NCI-H2107 treated with DMSO at 0.1 percent for 48 hours (cell line): ENCODE measurements around the gene SLC27A1.
"Not testable (repeated sequence)": the region's sequence is repeated elsewhere in the genome, so short reads cannot be mapped to it uniquely, and the experiment has no call there.

Experiments
- DNase-seq: peaks from one replicate; lab custom pipeline; 2025; ENCODE audit not compliant: unreplicated experiment; lab: John Stamatoyannopoulos, UW

Gene SLC27A1

GRCh38 chr19:17486545-17487240 is 16.4 kb downstream of the SLC27A1 start:
- no peak for DNase-seq

DNA sequence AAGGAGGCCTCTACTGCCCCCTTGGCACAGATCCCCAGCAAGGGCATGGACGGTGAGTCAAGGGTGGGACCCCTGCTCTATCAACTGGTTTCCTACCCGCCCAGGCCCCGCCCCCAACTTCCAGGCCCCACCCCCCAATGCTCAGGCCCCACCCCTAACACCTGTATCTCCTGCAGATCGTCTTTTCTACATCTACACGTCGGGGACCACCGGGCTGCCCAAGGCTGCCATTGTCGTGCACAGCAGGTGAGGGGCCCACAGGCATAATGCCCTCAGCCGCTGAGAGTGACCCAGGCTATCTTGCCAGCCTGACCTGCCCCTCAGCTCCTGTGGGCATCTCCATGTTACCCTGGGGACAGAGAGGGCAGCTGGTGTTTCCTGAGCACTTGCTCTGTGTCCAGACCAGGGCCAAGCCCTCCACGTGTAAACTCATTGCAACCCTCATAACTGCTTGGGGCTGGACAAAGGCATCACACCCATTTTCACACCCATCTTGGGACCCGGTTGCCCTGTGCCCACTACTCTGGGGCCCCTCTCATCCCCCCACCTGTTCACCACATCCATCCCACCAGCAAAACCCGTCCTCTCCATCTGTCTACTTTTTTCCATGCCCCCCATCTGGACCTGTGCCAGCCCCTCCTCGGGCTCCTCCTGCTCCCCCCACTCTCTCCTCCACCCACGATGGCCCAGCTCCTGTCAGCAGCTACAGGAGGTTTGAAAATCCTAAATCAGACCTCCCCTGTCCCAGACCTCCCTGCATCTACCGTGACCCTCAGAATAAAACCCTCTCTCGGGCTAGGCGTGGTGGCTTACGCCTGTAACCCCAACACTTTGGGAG is 17.2 kb downstream of the SLC27A1 start:
- no peak for DNase-seq

DNA sequence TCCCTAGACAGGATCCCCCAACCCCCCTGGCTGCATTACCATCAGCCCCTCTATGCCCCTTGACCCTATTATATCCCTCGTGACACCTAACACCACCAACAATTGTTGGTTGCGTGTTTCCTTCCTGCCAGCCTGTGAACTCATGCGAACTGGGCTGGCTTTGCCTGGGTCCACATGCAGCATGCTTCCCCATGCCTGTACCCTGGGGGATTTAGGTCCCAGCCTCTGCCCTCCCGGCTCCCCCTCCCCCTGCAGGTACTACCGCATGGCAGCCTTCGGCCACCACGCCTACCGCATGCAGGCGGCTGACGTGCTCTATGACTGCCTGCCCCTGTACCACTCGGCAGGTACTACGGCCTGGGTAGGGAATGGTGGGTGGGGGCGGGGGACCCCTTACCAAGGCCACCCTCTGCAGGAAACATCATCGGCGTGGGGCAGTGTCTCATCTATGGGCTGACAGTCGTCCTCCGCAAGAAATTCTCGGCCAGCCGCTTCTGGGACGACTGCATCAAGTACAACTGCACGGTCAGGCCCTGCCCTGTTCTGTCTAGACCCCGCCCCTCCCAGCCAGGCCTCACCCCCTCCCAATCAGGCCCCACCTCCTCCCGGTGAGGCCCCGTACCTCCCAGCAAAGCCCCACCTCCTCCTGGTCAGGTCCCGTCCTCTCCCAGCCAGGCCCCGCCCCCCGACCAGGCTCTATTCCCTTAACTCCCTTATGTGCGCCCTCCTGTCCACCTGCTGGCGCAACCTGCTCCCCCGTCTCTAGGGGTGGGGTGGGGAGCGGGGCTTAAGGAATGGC is 18.5 kb downstream of the SLC27A1 start:
- no peak for DNase-seq

- DNase-seq, result no peak
These were observed 19.2 kb downstream of the SLC27A1 start for GRCh38 chr19:17489392-17490030.

GRCh38 chr19:17490411-17490810 is 20.1 kb downstream of the SLC27A1 start:
- DNase-seq, result no peak

DNA sequence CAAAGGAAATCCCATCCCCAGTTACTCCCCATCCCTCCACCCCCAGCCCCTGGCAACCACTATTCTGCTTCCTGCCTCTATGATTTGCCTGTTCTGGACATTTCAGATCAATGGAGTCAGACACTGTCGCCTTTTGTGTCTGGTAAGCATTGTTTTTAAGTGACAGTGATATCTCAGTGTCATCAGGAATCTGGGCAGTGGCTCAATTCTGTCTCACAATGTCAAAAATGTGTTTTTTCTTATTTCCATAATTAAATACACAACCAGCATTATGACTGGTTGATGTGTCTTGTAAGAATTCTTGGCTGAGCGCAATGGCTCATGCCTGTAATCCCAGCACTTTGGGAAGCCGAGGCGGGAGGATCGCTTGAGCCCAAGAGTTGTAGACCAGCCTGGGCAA is 21.0 kb downstream of the SLC27A1 start:
- no peak for DNase-seq

DNA sequence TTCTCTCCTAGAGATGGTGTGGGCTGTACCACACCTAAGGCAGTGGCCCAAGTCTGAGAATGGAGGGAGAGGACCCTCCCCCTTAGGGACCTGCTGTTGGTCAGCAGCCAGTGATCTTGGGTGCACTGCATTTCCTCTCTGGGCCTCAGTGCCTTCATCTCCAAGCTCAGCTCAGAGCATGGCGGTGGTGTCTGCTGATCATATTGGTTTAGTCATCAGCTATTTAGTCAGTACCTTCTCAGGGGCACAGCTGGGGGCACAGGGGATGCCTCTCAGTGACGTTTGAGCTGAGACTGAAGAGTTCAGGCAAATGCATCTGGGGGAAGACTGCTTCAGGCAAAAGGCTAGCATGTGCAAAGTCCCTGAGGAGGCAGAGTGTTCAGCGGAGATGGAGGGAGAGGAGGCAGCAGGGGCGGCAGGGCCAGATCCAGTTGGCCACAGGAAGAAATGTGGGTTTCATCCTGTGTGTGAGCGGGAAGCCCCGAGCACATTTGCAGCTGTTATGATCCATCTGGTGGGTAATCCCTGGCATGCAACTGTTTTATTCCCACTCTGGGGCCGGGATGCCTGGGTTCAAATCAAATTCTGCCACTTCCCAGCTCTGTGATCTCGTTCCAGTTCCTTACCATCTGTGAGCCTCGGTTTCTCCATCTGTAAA is 25.4 kb downstream of the SLC27A1 start:
- no peak for DNase-seq

- no peak for DNase-seq
These were observed 26.1 kb downstream of the SLC27A1 start for GRCh38 chr19:17496337-17496997.

- DNase-seq, result no peak
These were observed 26.9 kb downstream of the SLC27A1 start for GRCh38 chr19:17497149-17497798.

DNA sequence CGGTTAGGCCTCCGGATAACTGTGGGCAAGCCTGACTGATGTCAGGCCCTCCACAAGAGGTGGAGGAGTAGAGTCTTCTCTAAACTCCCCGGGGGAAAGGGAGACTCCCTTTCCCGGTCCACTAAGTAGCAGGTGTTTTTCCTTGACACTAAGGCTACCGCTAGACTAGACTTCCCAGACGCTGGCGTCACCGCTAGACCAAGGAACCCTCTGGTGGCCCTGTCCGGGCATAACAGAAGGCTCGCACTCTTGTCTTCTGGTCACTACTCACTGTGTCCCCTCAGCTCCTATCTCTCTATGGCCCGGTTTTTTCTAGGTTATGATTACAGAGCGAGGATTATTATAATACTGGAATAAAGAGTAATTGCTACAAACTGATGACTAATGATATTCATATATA is 28.7 kb downstream of the SLC27A1 start:
- not testable (repeated sequence) for DNase-seq

DNA sequence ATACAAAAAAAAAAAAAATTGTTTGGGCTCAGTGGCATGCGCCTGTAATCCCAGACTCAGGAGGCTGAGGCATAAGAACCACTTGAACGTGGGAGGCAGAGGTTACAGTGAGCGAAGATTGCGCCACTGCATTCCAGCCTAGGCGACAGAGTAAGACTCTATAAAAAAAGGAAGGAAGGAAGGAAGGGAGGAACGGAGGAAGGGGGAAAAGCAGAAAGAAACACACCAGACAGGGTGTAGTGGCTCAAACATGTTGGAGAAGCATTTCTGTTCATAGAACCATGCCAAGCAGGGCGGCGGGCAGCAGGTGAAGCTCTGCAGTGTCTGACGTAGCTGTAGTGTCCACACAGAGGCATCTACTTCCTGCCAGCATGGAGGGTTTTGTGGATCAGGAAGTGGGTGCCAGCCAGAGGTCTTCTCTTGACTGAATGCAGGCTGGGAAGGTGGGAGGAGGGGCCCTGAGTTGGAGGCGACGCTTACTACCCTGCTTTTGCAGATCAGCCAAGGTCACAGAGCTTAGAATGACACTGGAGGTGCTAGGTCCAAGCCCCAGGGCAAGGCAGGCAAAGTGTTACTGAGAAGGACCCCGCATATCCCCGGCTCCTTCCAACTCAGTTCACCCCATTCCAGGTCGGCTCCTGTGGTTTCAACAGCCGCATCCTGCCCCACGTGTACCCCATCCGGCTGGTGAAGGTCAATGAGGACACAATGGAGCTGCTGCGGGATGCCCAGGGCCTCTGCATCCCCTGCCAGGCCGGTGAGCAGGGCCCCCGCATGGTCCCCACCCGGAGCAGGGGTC is 29.5 kb downstream of the SLC27A1 start:
- no peak for DNase-seq

GRCh38 chr19:17500447-17501198 is 30.3 kb downstream of the SLC27A1 start:
- DNase-seq, result no peak

DNA sequence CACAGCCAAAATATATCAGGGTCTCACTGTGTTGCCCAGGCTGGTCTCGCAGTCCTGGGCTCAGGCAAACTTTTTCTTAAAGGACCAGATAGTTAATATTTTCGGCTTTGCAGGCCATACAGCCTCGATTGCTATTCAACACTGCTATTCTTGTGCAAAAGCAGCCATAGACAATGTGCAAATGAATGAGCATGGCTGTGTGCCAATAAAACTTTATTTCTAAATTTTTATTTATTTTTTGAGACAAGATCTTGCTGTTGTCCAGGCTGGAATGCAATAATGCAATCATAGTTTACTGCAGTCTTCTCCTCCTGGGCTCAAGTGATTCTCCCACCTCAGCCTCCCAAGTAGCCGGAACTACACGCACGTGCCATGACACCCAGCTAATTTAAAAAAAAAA is 32.9 kb downstream of the SLC27A1 start:
- DNase-seq, result no peak

GRCh38 chr19:17504030-17504429 is 33.7 kb downstream of the SLC27A1 start:
- DNase-seq, result no peak

DNA sequence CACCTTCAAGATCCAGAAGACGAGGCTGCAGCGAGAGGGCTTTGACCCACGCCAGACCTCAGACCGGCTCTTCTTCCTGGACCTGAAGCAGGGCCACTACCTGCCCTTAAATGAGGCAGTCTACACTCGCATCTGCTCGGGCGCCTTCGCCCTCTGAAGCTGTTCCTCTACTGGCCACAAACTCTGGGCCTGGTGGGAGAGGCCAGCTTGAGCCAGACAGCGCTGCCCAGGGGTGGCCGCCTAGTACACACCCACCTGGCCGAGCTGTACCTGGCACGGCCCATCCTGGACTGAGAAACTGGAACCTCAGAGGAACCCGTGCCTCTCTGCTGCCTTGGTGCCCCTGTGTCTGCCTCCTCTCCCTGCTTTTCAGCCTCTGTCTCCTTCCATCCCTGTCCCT is 34.1 kb downstream of the SLC27A1 start:
- DNase-seq, result no peak

GRCh38 chr19:17505223-17505622 is 34.9 kb downstream of the SLC27A1 start:
- no peak for DNase-seq

- no peak for DNase-seq
These were observed 36.4 kb downstream of the SLC27A1 start for GRCh38 chr19:17506745-17507144.

DNA sequence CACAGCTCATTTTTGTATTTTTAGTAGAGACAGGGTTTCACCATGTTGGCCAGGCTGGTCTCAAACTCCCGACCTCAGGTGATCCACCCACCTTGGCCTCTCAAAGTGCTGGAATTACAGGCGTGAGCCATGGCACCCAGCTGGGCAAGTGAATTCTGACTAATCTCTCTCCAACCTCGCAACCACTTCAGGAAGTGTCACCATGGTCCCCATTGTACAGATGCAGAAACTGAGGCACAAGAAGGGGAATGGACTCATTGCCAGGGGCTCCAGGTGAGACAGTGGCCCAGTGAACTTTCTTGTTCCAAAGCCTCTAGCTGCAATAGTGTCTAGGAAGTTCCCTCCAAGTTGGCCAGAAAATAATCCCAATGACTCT is 38.2 kb downstream of the SLC27A1 start:
- DNase-seq, result not testable (repeated sequence)
